Glomerular endothelial cell (primary cell): Measurements from ENCODE around the gene METTL8. TPM values are rescaled to one million over a fixed set of nuclear protein-coding genes. Genes with fewer than 3 reads are reported as not detected.
"Not testable (repeated sequence)": the region's sequence is repeated elsewhere in the genome, so short reads cannot be mapped to it uniquely, and the experiment has no call there.

Source experiments
- DNase-seq: peaks from one replicate; pipeline ENCODE4 v3.0.0-alpha.2; 2011; ENCODE audit warnings: low read depth, low spot score; ENCODE audit errors: extremely low read depth
- total RNA-seq: library from RNA; depleted of rRNA; stranded (reverse); fragments of >200 nt; gene quantifications from 2 replicates; pipeline ENCODE4 v1.2.3, GENCODE V29; 2015

Gene METTL8
- total RNA-seq, 1 donor from 2014 or later = 17.2 TPM

- DNase-seq = no peak
Measured at GRCh38 chr2:171430516-171431410, 3.0 kb downstream of the METTL8 start.

- not testable (repeated sequence) for DNase-seq
Measured at GRCh38 chr2:171422710-171423495, 10.9 kb downstream of the METTL8 start.

- DNase-seq = no peak
Measured at GRCh38 chr2:171420728-171421563, 12.8 kb downstream of the METTL8 start.

- no peak for DNase-seq
Measured at GRCh38 chr2:171419333-171419732, 14.5 kb downstream of the METTL8 start.

GRCh38 chr2:171416009-171416926, 17.5 kb downstream of the METTL8 start:
- DNase-seq = peak; percentile 93

GRCh38 chr2:171414645-171415044, 19.1 kb downstream of the METTL8 start:
- not testable (repeated sequence) for DNase-seq

- DNase-seq = no peak
Measured at GRCh38 chr2:171412571-171413175, 21.1 kb downstream of the METTL8 start.

- DNase-seq = no peak
Measured at GRCh38 chr2:171411791-171412483, 21.9 kb downstream of the METTL8 start.

- no peak for DNase-seq
Measured at GRCh38 chr2:171411214-171411613, 22.6 kb downstream of the METTL8 start.

- no peak for DNase-seq
Measured at GRCh38 chr2:171410624-171411023, 23.2 kb downstream of the METTL8 start.

- DNase-seq = no peak
Measured at GRCh38 chr2:171410101-171410500, 23.7 kb downstream of the METTL8 start.

- DNase-seq = no peak
Measured at GRCh38 chr2:171409436-171409971, 24.3 kb downstream of the METTL8 start.

- DNase-seq = no peak
Measured at GRCh38 chr2:171407676-171408044, 26.1 kb downstream of the METTL8 start.

GRCh38 chr2:171407030-171407675, 26.6 kb downstream of the METTL8 start:
- DNase-seq = no peak

- DNase-seq = no peak
Measured at GRCh38 chr2:171406044-171406443, 27.7 kb downstream of the METTL8 start.

- DNase-seq = no peak
Measured at GRCh38 chr2:171405546-171405945, 28.2 kb downstream of the METTL8 start.

- DNase-seq = no peak
Measured at GRCh38 chr2:171404719-171405118, 29.1 kb downstream of the METTL8 start.

- no peak for DNase-seq
Measured at GRCh38 chr2:171404261-171404660, 29.5 kb downstream of the METTL8 start.
